Tibial nerve (tissue), 4 donors: ENCODE data around the gene UNC93A.

Experiments used
- EP300 ChIP-seq, 2 donors: sonication (generic); formaldehyde crosslinking; IDR thresholded peaks; one replicate each; pipeline ENCODE4 v1.6.1; 2017; ENCODE audit warnings: antibody characterized with exemption in 2 of 2, mild to moderate bottlenecking in 1 of 2
- TF ChIP-seq, protein P1 (sequence below), 5 experiments: fragments of 200-600 bp in 3 of 5; fragments of 450-650 bp in 2 of 5; sonication (generic) in 3 of 5; IDR thresholded peaks; one replicate each; pipeline ENCODE4 v1.5.1; 2016 to 2019; ENCODE audit warnings: antibody characterized with exemption in 5 of 5, mild to moderate bottlenecking in 3 of 5, moderate library complexity in 2 of 5

DNA sequence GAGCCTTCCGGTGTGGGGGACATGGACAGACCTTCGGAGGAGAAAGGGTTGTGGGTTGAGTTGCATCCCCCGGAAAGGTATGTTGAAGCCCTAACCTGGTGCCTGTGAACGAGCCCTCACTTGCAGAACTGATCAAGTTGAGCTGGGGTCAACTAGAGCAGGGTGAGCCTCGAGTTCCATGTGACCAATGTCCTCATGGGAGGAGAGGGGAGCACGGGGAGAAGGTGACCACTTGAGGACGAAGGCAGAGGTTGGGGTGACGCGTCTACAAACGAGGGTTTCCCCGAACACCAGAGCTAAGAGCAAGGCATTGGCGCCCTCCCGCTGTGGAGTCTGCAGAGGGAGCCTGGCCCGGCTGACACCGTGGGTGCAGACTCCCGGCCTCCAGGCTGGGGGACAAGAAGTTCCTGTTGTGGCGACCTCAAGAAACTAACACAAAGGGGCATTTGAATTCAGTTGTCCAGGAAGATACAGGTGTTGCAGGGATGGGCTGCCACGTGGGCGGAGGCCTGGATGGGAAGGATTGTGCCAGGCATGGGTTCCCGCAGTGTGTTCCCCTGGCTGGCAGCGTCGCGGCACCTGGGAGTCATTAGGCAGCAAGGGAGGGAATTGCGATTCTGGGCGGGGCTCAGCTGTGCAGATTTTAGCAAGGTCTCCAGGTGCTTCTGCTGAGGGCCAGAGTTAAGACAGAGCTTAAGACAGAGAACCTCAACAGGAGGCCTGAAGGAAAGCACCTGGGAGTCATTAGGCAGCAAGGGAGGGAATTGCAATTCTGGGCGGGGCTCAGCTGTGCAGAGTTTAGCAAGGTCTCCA is 20.4 kb upstream of the UNC93A start:
- no peak for TF ChIP-seq EP300 (IDR thresholded peaks at IDR 0.05)
- TF ChIP-seq, protein P1, sequence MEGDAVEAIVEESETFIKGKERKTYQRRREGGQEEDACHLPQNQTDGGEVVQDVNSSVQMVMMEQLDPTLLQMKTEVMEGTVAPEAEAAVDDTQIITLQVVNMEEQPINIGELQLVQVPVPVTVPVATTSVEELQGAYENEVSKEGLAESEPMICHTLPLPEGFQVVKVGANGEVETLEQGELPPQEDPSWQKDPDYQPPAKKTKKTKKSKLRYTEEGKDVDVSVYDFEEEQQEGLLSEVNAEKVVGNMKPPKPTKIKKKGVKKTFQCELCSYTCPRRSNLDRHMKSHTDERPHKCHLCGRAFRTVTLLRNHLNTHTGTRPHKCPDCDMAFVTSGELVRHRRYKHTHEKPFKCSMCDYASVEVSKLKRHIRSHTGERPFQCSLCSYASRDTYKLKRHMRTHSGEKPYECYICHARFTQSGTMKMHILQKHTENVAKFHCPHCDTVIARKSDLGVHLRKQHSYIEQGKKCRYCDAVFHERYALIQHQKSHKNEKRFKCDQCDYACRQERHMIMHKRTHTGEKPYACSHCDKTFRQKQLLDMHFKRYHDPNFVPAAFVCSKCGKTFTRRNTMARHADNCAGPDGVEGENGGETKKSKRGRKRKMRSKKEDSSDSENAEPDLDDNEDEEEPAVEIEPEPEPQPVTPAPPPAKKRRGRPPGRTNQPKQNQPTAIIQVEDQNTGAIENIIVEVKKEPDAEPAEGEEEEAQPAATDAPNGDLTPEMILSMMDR (IDR thresholded peaks at IDR 0.05): no peak
